H1 (cell line): ENCODE results near the gene TTYH2. TPM values are rescaled to one million over a fixed set of nuclear protein-coding genes. Genes with fewer than 3 reads are reported as not detected.
A peak's percentile ranks its signal among the peaks of the same experiment; 100 is the strongest.

Experiments used
- CTCF ChIA-PET: fragments of 300-600 bp; sonication (Branson Sonifier 250); formaldehyde crosslinking; loops from one replicate; lab custom pipeline; 2021; ENCODE audit not compliant: partially characterized antibody; lab: Charles Lee
- POLR2A ChIA-PET: fragments of 300-600 bp; sonication (Branson Sonifier 250); formaldehyde crosslinking; loops from one replicate; lab custom pipeline; 2021; ENCODE audit warnings: inconsistent platforms; ENCODE audit not compliant: partially characterized antibody; lab: Charles Lee
- DNase-seq, 2 experiments: peaks; one replicate each; pipeline versions ENCODE4 v3.0.0 to v3.0.0-alpha.2; 2010 to 2022; ENCODE audit warnings: low spot score in 2 of 2, low read depth in 1 of 2, mixed read lengths in 1 of 2
- FAIRE-seq: peaks from 2 replicates; lab custom pipeline; 2011; peaks lifted over from hg19 to GRCh38; lab: Jason Lieb, UNC
- H2AFZ ChIP-seq: 2 replicates; pipeline ENCODE4 v1.8.1; 2012; ENCODE audit warnings: low read length, inconsistent platforms
- H2AK5ac ChIP-seq: 2 replicates; pipeline ENCODE4 v1.6.1; 2013; ENCODE audit warnings: low read depth, low read length
- H2BK120ac ChIP-seq: replicated peaks from 2 replicates; pipeline ENCODE3; 2013; ENCODE audit warnings: low read depth, low read length, inconsistent platforms
- H2BK12ac ChIP-seq: 2 replicates; pipeline ENCODE4 v1.6.1; 2013; ENCODE audit warnings: low read depth, low read length
- H2BK15ac ChIP-seq: 2 replicates; pipeline ENCODE4 v1.6.1; 2013; ENCODE audit warnings: low read length
- H2BK20ac ChIP-seq: 2 replicates; pipeline ENCODE4 v1.6.1; 2013; ENCODE audit warnings: low read length
- H2BK5ac ChIP-seq: 2 replicates; pipeline ENCODE4 v1.6.1; 2013; ENCODE audit warnings: low read depth, low read length
- H3K14ac ChIP-seq: 2 replicates; pipeline ENCODE4 v1.6.1; 2013; ENCODE audit warnings: inconsistent platforms; ENCODE audit not compliant: insufficient read length
- H3K18ac ChIP-seq: 2 replicates; pipeline ENCODE4 v1.6.1; 2013; ENCODE audit warnings: low read length; ENCODE audit errors: extremely low read depth
- H3K23ac ChIP-seq: 2 replicates; pipeline ENCODE4 v1.6.1; 2013; ENCODE audit warnings: inconsistent platforms; ENCODE audit not compliant: insufficient read length
- H3K23me2 ChIP-seq: 2 replicates; pipeline ENCODE4 v1.6.1; 2013; ENCODE audit warnings: low read depth, low read length
- H3K27ac ChIP-seq: 2 replicates; pipeline ENCODE4 v1.6.1; 2011; ENCODE audit warnings: low read depth, low read length, inconsistent platforms
- H3K27me3 ChIP-seq, 4 experiments: replicated peaks in 1 of 4; 1 replicate in 1 of 4; 2 replicates in 3 of 4; pipeline versions ENCODE4 v1.6.1 to v1.8.1; 2011 to 2013; ENCODE audit warnings: low read length in 3 of 4, mild to moderate bottlenecking in 3 of 4, inconsistent platforms in 2 of 4, mixed read lengths in 2 of 4, moderate library complexity in 1 of 4; ENCODE audit not compliant: control insufficient read depth in 3 of 4, insufficient read depth in 3 of 4; ENCODE audit errors: extremely low read depth in 1 of 4
- H3K36me3 ChIP-seq, 4 experiments: 2 replicates each; pipeline versions ENCODE4 v1.6.1 to v1.8.1; 2011 to 2013; ENCODE audit warnings: mild to moderate bottlenecking in 4 of 4, low read length in 3 of 4, moderate library complexity in 2 of 4, control low read depth in 1 of 4, inconsistent platforms in 1 of 4; ENCODE audit not compliant: insufficient read depth in 4 of 4, control insufficient read depth in 2 of 4
- H3K4ac ChIP-seq: replicated peaks from 2 replicates; pipeline ENCODE3; 2013; ENCODE audit warnings: low read length, low read depth, mixed read lengths, inconsistent platforms; ENCODE audit not compliant: insufficient read length
- H3K4me1 ChIP-seq, 4 experiments: replicated peaks in 1 of 4; 1 replicate in 1 of 4; 2 replicates in 3 of 4; pipeline versions ENCODE4 v1.6.1 to v1.8.1; 2011 to 2013; ENCODE audit warnings: low read length in 3 of 4, inconsistent platforms in 2 of 4, mixed read lengths in 1 of 4; ENCODE audit not compliant: insufficient read depth in 4 of 4, control insufficient read depth in 3 of 4
- H3K4me2 ChIP-seq, 2 experiments: 2 replicates each; pipeline versions ENCODE4 v1.6.1 to v1.8.1; 2011 to 2013; ENCODE audit warnings: low read depth in 2 of 2, low read length in 2 of 2, control low read depth in 1 of 2, inconsistent platforms in 1 of 2, mild to moderate bottlenecking in 1 of 2; ENCODE audit not compliant: insufficient read depth in 1 of 2
- H3K4me3 ChIP-seq, 4 experiments: fragments of 200-600, 300-600 bp in 1 of 4; sonication (generic), shearing (Covaris generic), sonication (Bioruptor Twin) in 1 of 4; 2 replicates each; pipeline versions ENCODE4 v1.5.1 to v1.8.1; 2011 to 2016; ENCODE audit warnings: low read length in 4 of 4, low read depth in 3 of 4, control low read depth in 2 of 4, inconsistent platforms in 2 of 4, mild to moderate bottlenecking in 2 of 4, mixed read lengths in 1 of 4, moderate library complexity in 1 of 4; ENCODE audit not compliant: insufficient read depth in 2 of 4; ENCODE audit errors: extremely low read depth in 1 of 4
- H3K56ac ChIP-seq: replicated peaks from 2 replicates; pipeline ENCODE3; 2013; ENCODE audit warnings: low read depth, mild to moderate bottlenecking, mixed read lengths, low read length, inconsistent platforms; ENCODE audit not compliant: insufficient read length
- H3K79me1 ChIP-seq: 2 replicates; pipeline ENCODE4 v1.6.1; 2013; ENCODE audit warnings: low read depth, low read length, control low read depth
- H3K79me2 ChIP-seq, 2 experiments: 2 replicates each; pipeline versions ENCODE4 v1.6.1 to v1.8.1; 2012 to 2013; ENCODE audit warnings: low read length in 2 of 2, mild to moderate bottlenecking in 2 of 2, inconsistent platforms in 1 of 2; ENCODE audit not compliant: insufficient read depth in 2 of 2, control insufficient read depth in 1 of 2
- H3K9ac ChIP-seq, 4 experiments: replicated peaks in 1 of 4; 1 replicate in 1 of 4; 2 replicates in 3 of 4; pipeline versions ENCODE4 v1.6.1 to v1.8.1; 2011 to 2013; ENCODE audit warnings: low read depth in 3 of 4, low read length in 3 of 4, control low read depth in 2 of 4, mild to moderate bottlenecking in 2 of 4, moderate library complexity in 2 of 4, inconsistent platforms in 1 of 4; ENCODE audit errors: extremely low read depth in 1 of 4
- H3K9me3 ChIP-seq, 2 experiments: 2 replicates each; pipeline versions ENCODE4 v1.6.1 to v1.8.1; 2012 to 2013; ENCODE audit warnings: mild to moderate bottlenecking in 2 of 2, moderate library complexity in 2 of 2, control low read depth in 1 of 2, inconsistent platforms in 1 of 2, low read depth in 1 of 2, low read length in 1 of 2, mixed read lengths in 1 of 2; ENCODE audit not compliant: insufficient read depth in 2 of 2
- H4K20me1 ChIP-seq, 2 experiments: replicated peaks in 1 of 2; 2 replicates each; pipeline versions ENCODE3 to v1.8.1; 2011 to 2013; ENCODE audit warnings: inconsistent platforms in 2 of 2, low read length in 2 of 2, mild to moderate bottlenecking in 1 of 2; ENCODE audit not compliant: insufficient read depth in 2 of 2, control insufficient read depth in 1 of 2
- H4K5ac ChIP-seq: 2 replicates; pipeline ENCODE4 v1.6.1; 2013; ENCODE audit warnings: low read length, low read depth, mixed read lengths, inconsistent platforms; ENCODE audit not compliant: insufficient read length
- H4K8ac ChIP-seq: 2 replicates; pipeline ENCODE4 v1.8.0; 2013; ENCODE audit warnings: mild to moderate bottlenecking, moderate library complexity, low read length, inconsistent platforms; ENCODE audit not compliant: insufficient read depth; ENCODE audit errors: extremely low read depth
- H4K91ac ChIP-seq: replicated peaks from 2 replicates; pipeline ENCODE3; 2013; ENCODE audit warnings: low read length, mixed read lengths, inconsistent platforms; ENCODE audit not compliant: insufficient read length
- CBX5 ChIP-seq: fragments of 300-800, 300-1000 bp; sonication (generic); IDR thresholded peaks from 2 replicates; pipeline ENCODE4 v1.7.1; 2016; ENCODE audit warnings: antibody characterized with exemption, low read length, low read depth
- CHD1 ChIP-seq: IDR thresholded peaks from 2 replicates; pipeline ENCODE4 v1.6.1; 2012; ENCODE audit warnings: low read depth, low read length, improper control_type of control experiment
- JUND ChIP-seq: IDR thresholded peaks from 2 replicates; pipeline ENCODE4 v1.6.1; 2011; ENCODE audit warnings: mild to moderate bottlenecking, improper control_type of control experiment, low read length
- MAFK ChIP-seq: IDR thresholded peaks from 2 replicates; pipeline ENCODE4 v1.6.1; 2012; ENCODE audit warnings: low read depth, mild to moderate bottlenecking, improper control_type of control experiment, low read length
- NRF1 ChIP-seq: IDR thresholded peaks from 2 replicates; pipeline ENCODE4 v1.6.1; 2011; ENCODE audit warnings: mild to moderate bottlenecking, low read depth, low read length, improper control_type of control experiment
- POLR2A ChIP-seq, 2 experiments: IDR thresholded peaks; 1 replicate in 1 of 2; 2 replicates in 1 of 2; pipeline ENCODE4 v1.6.1; 2011; ENCODE audit warnings: low read depth in 2 of 2, low read length in 2 of 2, mild to moderate bottlenecking in 2 of 2; ENCODE audit errors: control extremely low read depth in 1 of 2
- POLR2AphosphoS5 ChIP-seq: IDR thresholded peaks from 2 replicates; pipeline ENCODE4 v1.6.1; 2011; ENCODE audit warnings: low read depth, low read length
- SIRT6 ChIP-seq: IDR thresholded peaks from one replicate; pipeline ENCODE4 v1.7.1; 2012; ENCODE audit warnings: low read length, inconsistent platforms
- TAF1 ChIP-seq: IDR thresholded peaks from 2 replicates; pipeline ENCODE4 v1.6.1; 2011; ENCODE audit warnings: mild to moderate bottlenecking, low read depth, low read length
- TBP ChIP-seq: IDR thresholded peaks from 2 replicates; pipeline ENCODE4 v1.6.1; 2011; ENCODE audit warnings: low read depth, low read length, improper control_type of control experiment
- WGBS, 2 experiments: shearing (Covaris generic) in 1 of 2; methylation state at CpG; one replicate each; pipeline versions ENCODE4 v1.1.6 to v1.1.7; 2013 to 2015; ENCODE audit warnings: low lambda C conversion rate in 2 of 2, mixed read lengths in 2 of 2, inconsistent platforms in 1 of 2, low coverage in 1 of 2, missing lambda C conversion rate in 1 of 2; ENCODE audit not compliant: insufficient replicate concordance in 2 of 2, insufficient coverage in 1 of 2, insufficient read length in 1 of 2; ENCODE audit errors: extremely low coverage in 1 of 2, missing lambda C conversion rate in 1 of 2; 5-methylcytosine and 5-hydroxymethylcytosine counted together
- polyA plus RNA-seq, 7 experiments: library from polyadenylated mRNA; depleted of rRNA in 3 of 7; stranded (reverse) in 5 of 7; unstranded in 2 of 7; fragments of >200 nt in 5 of 7; fragments of 200-250 nt in 2 of 7; gene quantifications; 1 replicate in 5 of 7; 2 replicates in 1 of 7; 4 replicates in 1 of 7; pipeline versions ENCODE4 v1.2.1 to v1.2.3, GENCODE V29; 2011 to 2013; ENCODE audit warnings: missing spikeins in 2 of 7, mixed read lengths in 2 of 7
- total RNA-seq: library from RNA; stranded (reverse); fragmentation: NEBNext Ultra II Directional; extraction: Animal tissue kit (Norgen Biotek cat#: 25700); gene quantifications from 2 replicates; pipeline ENCODE4 v1.2.1, GENCODE V29; 2021

Gene TTYH2
- total and polyA plus RNA-seq, 2 of the 8 experiments (the other 6 are each of a cell fraction or from before 2014, with no cell fraction given): 3.2 to 9.2 TPM

DNA sequence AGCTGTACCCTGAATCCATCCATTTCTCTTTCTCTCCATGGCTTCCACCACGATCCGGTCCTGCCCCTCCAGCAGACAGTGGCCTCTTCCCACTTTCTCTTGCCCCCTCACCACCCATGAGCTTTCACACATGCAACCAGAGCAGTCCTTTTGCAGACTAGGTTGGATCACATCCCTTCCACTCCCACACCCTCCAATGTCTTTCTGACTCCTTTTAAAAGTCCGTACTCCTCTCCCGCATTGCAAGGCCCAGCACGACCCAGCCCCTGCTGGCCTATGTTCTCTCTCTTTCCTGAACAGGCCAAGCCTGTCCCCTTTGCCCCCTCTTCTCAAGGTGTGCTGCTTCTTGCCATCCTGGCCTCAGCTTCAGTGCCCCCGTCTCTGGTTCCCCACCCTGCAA is 38.2 kb downstream of the TTYH2 start:
- 95% methylated on average over 6 of the region's 6 CpGs; no CpG with 5 or more reads in 1 of the 2 experiments for WGBS, 2 experiments
- Histone ChIP-seq H2BK15ac (no peak overlapping the region), H4K5ac (no peak overlapping the region), H2BK120ac (no peak overlapping the region), H2AFZ (no peak overlapping the region), H3K23me2 (no peaks in the 10 kb centered on the region), H3K4me2 (no peak overlapping the region), H4K8ac (no peak overlapping the region), H3K4ac (no peak overlapping the region), H3K23ac (no peak overlapping the region), H2BK12ac (0 out of 2 replicates have a peak overlapping the region, but pooled peaks have one; percentile 17), H4K20me1 (peaks cover 0 to 4% of the 10 kb centered on the region in 2 experiments), H3K27me3 (no peaks in the 10 kb centered on the region), H3K79me1 (no peaks in the 10 kb centered on the region), H3K79me2 (no peaks in the 10 kb centered on the region), H2BK5ac (no peak overlapping the region), H3K27ac (no peak overlapping the region), H3K4me1 (peaks cover 0 to 11% (median 0%) of the 10 kb centered on the region in 4 experiments; a peak in 4 of 7 replicates), H3K9ac (no peak overlapping the region; a peak in 1 of 7 replicates), H3K18ac (no peak overlapping the region; the same call in none of the 2 replicates), H4K91ac (peak overlapping the region; percentile 42), H2AK5ac (no peak overlapping the region), H3K56ac (no peak overlapping the region), H3K36me3 (no peaks in the 10 kb centered on the region), H3K4me3 (no peak overlapping the region), H2BK20ac (0 out of 2 replicates have a peak overlapping the region, but pooled peaks have one; percentile 48), H3K9me3 (0 out of 4 replicates have a peak, but pooled peaks cover 0 to 4% of the 10 kb centered on the region in 2 experiments), H3K14ac (no peak overlapping the region)
- ChIA-PET POLR2A (interaction anchor here (0.7 to 2.8 kb wide), 3 partner anchors 9 to 40 kb away, joined by 3 to 9 read pairs (median 6); no protein-coding TSS in a partner anchor), CTCF (interaction anchor here (0.8 to 2.4 kb wide), 3 partner anchors 9 to 70 kb away, joined by 3 to 11 read pairs (median 7); no protein-coding TSS in a partner anchor)
- FAIRE-seq (no peak), DNase-seq (no peak)
- TF ChIP-seq JUND (no peak), CBX5 (no peak), MAFK (no peak), TBP (no peak), TAF1 (no peak), NRF1 (no peak), POLR2A (IDR thresholded peaks at IDR 0.05; ENCODE audit: control extremely low read depth in 1 of 2, low read depth in 2 of 2, low read length in 2 of 2) (no peak), CHD1 (no peak), SIRT6 (no peak), POLR2AphosphoS5 (no peak)
